ENCODE results near the gene ZMYM5.
"Not testable (repeated sequence)": the region's sequence is repeated elsewhere in the genome, so short reads cannot be mapped to it uniquely, and the experiment has no call there.

The ZMYM5 gene

DNA sequence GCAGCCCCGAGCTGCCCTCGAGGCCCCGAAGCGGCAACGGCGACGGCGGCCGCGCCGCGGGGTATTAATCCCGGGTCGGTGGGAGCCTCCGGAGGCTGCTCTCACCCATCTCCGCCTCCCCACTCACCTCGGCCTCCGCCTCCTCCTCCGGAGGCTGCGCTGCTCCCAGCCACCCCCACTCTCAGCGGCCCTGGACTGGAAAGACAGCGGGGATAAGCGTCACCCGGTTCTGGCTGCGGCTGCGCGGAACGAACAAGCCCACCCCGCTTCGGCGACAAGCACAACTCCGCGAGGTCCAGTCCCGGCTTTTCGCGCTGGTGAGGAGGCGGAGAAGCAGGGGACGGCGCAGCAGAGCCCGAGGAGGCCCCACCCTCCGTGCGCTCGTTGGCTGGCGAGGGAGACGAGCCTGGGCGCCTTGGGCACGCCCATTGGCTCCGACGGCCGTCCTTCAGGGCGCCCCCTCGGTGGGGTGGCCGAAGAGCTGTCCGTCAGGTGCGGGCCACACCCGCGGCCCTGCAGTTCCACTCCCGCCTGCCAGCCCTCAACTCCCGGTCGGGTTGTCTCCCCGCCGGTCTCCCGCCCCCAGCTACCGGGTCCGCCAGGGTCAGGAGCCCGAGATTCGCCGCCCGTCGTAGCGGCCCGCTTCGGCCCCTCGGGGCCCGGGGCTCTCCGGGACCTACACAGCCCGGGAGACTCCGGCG is at the start of gene ZMYM5:
ZMYM5 (minus strand) TSS at position 327 of the 701 bp plus-strand sequence. CDS start 11,469 bp downstream, outside the sequence.
- peak; percentile 100 for DNase-seq

DNA sequence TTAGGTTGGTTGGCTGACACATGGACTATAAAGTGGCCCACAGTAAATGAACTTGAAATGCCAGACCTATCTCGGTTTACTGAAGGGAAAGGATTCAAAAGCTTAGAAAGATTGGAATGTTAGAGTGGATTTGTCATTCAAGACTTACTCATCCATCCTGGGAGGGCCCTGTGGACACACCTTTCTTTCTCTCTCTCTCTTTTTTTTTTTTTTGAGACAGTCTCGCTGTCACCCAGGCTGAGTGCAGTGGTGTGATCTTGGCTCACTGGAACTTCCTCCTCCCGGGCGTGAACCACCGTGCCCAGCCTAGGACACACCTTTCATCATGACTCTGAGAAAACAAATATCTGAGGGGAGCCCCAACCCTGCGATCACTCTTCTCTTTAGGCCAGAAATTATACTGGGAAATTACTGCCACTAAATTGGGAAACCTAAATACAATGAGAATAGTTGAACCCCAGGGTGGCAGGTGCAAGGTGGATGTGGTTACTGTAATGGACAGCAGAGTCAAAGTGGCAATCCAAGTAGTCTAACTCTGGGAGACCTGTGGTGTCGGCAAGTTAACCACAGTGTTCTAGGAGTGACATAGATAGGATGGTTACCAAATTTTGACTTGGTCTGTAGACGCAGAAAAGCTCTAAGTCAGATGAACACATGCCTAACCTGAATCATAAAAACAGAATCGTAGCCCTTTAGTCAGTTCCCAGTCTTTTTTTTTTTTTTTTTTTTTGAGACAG is 47.1 kb upstream of the ZMYM5 start:
- DNase-seq, result peak; percentile 29

DNA sequence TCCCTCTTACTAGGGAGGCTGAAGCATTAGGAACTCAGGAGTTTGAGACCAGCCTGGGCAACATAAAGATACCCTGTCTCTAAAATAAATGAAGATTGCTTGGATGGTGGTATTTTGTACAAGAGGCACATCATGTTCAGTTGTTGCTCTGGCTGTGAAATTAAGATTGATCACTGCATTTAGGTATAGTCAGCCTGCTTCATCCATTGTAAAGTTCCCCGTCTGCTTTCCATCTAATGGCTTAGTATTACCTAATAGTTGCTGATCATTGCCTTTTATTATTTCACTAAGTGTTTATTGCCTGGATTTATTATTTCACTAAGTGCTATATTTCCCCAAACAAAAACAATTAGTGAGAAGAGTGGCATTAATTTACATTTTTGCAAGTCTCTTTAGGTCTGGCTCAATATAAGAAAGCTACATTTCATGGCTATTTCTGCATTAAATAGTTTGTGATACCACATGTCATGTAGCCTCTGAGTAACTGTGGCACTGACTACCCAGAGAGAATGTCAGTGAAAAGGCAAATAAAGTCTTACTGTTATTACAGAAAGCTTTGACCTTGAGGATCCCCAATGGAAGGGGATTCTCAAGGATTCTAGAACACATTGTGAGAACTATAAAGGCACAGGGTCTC is 45.0 kb upstream of the ZMYM5 start:
- DNase-seq, result no peak

DNA sequence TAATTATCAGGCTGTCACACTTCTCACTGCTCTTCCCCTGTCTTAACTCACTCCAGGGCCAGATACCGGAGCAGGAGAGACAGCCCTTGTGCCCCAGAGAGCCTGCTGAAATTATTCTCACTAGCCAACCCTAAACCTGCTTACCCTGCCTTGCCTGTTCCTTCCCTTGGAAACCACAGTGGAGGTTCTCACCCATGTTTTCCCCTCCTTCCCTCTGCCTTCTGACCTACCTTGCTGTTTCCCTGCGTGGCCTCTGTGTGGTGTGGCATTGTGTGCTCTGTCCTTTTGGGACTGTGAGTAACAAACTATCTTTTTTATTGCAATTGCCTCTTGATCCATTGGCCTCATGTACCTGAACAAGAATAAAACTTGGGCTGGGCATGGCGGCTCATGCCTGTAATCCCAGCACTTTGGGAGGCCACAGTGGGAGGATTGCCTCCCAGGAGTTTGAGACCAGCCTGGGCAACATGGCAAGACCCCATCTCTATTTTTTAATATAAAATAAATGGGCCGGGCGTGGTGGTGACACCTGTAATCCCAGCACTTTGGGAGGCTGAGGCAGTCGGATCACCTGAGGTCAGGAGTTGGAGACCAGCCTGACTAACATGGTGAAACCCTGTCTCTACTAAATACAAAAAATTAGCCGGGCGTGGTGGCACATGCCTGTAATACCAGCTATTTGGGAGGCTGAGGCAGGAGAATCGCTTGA is 42.2 kb upstream of the ZMYM5 start:
- not testable (repeated sequence) for DNase-seq

DNA sequence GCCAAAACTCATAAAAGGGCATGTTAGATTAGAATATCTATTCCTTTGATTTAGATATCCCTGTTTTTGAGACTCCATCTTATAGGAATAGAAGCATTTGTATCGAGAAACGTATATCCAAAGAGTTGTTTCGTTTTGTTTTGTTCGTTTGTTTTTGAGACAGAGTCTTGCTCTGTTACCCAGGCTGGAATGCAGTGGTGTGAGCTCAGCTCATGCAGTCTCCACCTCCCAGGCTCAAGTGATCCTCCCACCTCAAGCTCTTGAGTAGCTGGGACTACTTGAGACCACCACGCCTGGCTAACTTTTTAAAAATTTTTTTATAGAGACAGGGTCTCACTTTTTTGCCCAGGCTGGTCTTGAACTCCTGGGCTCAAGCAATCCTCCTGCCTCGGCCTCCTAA is 26.6 kb upstream of the ZMYM5 start:
- DNase-seq, result no peak

DNA sequence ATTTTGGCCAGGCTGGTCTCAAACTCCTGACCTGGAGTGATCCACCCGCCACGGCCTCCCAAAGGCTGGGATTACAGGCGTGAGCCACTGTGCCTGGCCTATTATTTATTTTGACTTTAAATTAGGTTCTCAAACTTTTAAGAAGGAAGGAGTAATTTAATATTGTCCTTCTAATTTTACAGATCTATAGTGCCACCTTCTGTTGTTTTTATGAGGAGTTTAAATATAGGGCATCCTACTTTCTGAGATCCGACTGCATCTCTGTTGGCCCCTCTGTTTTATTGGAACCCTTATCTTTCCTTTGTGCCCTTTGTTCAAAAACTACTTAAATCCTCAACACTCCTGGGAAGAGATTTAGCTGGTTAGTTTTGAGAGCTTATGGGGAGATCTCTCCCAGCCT is 25.4 kb upstream of the ZMYM5 start:
- DNase-seq, result peak; percentile 9

DNA sequence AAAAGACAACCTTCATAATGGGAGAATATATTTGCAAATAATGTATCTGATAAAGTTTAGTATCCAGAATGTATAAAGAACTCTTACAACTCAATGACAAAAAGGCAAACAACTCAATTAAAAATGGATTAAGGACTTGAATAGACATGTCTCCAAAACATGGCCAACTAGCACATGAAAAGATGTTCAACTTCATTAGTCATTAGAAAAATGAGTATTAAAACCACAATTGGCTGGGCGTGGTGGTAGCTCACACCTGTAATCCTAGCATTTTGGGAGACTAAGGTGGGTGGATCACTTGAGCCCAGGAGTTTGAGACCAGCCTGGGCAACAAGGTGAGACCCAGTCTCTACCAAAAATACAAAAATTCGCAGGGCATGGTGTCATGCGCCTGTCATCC is 18.8 kb upstream of the ZMYM5 start:
- DNase-seq, result no peak

DNA sequence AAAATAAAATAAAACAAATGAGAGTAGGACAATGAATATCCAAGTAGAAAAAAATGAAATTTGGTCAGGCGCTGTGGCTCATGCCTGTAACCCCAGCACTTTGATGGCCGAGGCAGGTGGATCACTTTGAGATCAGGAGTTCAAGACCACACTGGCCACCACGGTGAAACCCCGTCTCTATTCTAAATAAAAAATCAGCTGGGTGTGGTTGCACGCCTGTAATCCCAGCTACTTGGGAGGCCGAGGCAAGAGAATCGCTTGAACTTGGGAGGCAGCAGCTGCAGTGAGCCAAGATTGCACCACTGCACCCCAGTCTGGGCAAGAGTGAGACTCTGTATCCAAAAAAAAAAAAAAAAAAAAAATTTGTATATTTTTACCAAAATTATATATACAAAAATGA is 18.2 kb upstream of the ZMYM5 start:
- no peak for DNase-seq

DNA sequence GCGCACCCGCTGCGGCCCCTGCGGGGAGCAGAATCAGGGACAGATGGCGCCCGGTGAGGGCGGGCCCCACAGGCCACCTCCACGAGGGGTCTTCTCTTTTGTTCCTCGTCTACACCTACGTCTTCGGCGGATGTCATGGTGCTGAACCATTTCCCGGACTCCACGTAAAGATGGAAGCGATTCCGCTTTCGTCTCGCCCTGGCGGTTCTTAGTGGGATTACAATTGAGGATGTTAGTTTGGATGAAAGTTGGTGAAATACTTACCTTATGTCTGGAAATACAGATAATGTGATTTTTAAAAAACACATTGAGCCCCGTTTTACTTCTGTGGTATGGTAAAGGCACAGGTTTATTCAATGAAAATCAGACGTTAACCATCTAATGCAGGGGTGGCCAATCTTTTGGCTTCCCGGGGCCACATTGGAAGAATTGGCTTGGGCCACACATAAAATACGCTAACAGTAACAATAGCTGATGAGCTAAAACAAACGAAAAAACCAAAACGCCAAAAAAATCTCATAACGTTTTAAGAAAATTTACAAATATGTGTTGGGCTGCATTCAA is 1.4 kb upstream of the ZMYM5 start:
- DNase-seq, result peak; percentile 77

DNA sequence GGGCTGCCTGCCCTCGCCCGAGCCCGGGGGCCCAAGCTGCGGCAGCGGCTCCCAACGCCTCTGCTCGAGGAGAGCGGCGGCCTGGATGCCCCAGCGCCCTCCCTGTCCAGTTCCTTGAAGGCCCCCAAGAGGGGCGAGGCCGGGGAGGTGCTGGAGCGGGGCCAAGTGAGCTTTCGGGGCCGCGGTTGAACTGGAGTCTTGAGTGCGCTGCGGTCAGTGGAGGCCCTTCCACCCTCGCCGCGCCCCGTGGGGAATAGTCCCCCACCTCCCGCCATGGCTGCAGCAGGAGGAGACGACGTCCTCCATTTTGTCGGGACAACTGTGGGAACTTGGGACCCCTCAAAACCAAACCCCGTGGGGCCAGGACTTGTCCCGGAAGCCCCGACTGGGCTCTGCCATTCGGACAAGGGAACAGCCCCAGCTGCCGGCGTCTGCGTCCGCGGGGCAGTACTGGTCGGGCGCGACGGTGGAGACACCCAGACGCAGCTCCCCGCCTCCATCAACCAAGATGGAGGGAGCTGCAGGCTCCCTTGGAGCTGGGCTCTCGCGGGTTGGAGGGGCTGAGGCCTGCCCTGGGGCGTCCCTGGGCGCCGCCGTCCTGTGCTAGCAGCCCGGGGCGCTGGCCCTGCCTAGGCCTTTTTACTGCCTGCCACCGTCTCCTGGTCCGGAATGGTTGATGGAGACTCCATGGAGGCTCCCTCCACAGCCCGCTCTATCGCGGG is 736 bp upstream of the ZMYM5 start:
- DNase-seq, result peak; percentile 78

DNA sequence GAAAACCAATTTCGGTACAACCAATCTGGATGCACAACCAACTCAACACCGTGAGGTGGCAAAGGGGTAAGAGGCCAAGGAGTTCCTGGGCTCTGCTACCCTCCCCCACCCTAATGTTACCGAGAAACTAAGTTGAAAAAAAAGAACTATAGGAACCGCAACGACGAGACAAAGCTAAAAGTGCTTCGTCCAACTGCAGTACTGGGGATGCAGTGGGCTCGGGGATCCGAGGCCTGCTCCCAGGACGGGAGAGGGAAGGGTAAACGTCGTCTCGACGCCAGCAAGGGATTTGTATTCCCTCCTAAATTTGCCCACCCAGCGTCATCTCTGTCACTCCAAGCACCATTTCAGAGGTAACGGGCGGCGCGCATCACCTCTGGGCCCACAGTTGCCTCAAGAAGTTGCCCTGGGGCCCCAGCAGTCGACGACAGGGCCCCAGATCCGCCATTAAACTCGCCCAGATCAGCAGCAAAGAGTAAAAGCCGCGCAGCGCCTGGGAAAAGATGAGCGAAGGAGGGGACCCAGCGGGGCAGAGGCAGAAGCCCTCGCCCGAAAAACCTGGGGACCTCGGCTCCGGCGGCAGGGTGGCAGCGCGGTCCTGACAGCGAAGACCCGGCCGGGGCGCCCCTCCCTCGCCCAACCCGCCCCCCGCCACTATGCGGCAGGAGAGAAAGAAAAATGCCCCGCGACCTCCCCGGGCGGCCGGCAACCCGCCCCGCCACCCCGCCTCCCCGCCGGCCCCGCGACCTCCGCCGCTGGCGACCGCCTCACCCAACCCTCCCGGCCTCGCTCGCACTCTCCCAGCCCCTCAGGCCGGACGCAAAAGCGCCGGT is 752 bp downstream of the ZMYM5 start:
- peak; percentile 36 for DNase-seq

DNA sequence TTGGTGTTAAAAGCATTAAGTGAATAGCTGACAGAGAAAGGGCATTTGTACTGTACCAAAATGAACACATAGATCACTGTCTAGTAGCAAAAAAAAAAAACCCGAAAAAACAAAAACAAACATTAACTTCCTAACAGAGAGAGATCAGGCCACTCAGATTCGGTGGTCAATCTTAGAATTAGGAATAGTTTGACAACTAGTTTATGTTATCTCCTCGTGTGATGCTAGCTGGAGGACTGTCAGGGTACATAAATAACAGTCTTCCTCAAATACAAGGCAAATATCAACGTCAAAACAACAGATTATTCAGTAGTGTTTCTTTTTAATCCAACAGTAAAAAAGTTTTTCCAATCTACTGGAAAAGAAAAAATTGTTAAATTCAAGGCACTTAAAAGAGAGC is 1.7 kb downstream of the ZMYM5 start:
- no peak for DNase-seq

DNA sequence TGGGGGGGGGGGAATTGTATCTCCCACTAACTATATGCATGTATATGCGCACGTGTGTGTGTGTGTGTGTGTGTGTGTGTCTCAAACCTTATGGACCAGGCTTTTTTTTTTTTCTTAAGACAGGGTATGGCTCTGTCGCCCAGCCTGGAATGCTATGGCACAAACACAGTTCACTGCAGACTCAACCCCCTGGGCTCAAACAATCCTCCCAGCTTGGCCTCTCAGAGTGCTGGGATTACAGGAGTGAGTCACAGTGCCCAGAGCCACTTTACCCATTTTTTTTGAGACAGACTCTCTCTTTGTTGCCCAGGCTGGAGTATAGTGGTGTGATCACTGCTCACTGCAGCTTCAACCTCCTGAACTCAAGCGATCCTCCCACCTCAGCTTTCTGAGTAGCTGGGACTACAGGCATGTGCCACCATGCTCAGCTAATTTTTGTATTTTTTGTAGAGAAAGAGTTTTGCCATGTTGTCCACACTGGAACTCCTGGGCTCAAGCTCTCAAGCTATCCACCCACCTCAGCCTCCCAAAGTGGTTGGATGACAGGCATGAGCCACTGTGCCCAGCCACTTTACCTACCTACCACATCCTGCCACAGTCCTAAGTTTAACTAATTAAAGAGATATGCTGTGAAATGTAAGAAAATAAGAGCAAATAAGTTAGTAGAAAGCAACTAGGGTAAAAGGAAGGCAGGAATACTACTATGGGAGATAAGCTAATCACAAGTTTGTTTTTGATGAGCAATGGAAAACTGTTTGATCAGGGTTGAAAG is 2.4 kb downstream of the ZMYM5 start:
- DNase-seq, result peak; percentile 66

DNA sequence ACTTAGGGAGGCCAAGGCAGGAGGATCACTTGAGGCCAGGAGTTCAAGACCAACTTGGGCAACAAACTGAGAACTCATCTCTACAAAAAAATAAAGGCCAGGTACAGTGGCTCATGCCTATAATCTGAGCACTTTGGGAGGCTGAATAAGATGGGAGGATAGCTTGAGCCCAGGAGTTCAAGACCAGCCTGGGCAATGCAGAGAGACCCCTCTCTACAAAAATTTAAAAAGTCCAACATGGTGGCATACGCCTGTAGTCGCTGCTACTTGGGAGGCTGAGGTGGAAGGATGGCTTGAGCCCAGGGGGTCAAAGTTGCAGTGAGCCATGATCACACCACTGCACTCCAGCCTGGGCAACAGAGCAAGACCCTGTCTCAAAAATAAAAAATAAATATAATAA is 5.8 kb downstream of the ZMYM5 start:
- not testable (repeated sequence) for DNase-seq

DNA sequence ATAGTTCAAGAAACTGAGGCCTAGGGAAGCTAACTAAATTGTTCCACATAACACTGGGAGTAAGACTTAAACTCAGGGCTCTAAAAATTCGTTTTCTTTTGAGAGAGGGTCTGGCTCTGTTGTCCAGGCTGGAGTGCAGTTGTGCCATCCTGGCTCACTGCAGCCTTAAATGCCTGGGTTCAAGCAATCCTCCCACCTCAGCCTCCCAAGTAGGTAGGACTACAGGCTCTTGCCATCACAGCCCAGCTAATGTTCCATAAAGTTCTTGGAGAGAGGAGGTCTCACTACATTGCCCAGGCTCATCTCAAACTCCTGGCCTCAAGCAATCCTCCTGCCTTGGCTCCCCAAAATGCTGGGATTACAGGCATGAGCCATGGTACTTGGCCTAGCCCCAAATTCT is 10.7 kb downstream of the ZMYM5 start:
- DNase-seq, result no peak

DNA sequence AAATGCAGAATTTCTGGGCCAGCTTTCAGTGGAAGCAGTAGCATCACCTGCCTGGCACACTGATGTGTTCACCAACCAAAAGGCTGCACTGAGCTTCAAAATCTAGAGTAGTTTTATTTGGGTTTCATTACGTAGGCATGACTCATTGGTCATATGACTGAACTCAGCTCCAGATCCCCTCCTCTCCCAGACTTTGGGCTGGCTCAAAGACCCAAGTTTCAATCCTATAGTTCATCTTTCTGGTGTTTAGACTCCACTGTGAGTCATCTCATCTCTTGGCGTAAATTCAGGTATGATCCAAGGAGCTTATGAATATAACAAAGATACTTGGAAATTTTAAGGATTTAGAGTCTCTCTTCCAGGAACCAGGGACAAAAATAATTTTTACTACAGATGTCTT is 17.7 kb downstream of the ZMYM5 start:
- DNase-seq, result peak; percentile 97

DNA sequence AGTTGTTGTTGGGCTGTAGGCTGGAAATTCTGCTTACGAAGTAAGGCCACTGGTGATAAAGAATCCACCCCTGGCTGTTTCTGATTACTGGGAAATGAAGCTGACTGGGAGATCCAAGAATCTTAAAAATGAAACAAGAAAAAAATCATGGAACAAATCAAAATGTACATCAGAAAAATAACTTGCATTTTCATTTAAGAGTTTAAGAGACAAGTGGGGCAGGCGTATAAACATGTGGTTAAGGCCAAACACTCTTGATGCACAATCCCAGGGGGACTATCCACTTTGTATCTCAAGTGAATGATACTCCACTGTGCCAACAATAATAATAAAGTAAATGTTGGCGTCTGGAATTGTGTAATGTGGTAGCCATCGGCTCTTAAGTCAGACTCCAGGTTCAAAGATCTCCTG is 24.6 kb downstream of the ZMYM5 start:
- DNase-seq, result peak; percentile 74

DNA sequence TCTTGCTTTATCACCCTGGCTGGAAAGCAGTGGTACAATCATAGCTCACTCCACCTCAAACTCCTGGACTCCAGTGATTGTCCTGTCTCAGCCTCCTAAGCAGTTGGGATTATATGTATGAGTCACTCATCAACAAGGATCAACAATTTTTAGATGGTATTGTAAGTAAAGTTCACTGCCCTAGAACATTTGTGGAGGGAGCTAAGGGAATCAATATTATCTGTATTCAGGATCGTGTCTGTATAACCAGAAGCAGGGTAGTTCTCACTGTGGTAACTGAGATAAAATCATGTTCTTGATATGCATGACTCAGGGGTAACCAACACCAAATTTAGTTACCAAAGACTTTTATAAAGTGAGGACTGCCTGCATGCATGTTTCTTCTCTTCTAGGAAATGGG is 27.0 kb downstream of the ZMYM5 start:
- DNase-seq, result peak; percentile 14

DNA sequence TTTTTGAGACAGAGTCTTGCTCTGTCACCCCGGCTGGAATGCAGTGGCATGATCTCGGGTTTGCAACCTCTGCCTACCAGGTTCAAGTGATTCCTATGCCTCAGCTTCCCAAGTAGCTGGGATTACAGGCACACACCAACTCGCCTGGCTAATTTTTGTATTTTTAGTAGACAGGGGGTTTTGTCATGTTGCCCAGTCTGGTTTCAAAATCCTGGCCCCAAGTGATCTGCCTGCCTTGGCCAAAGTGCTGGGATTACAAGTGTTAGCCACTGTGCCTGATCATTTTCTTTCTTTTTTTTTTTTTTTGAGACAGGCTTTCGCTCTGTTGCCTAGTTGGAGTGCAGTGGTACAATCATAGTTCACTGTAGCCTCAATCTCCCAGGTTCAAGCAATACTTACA is 28.7 kb downstream of the ZMYM5 start:
- DNase-seq, result no peak

DNA sequence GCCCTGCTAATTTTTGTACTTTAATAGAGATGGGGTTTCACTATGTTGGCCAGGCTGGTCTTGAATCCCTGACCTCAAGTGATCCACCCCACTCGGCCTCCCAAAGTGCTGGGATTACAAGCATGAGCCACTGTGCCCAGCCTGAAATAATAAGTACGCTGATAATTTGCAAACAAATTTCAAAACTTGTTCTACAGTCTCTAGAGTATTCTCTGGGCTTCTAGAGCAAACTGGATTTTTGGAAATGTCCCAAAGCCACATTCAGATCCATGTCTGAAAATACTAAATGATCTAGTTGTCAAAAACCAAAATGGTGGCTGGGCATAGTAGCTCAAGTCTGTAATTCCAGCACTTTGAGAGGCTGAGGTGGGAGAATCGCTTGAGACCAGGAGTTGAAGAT is 40.8 kb downstream of the ZMYM5 start:
- DNase-seq, result no peak
